ENCODE data around the gene CACNB2. TPM values are rescaled to one million over a fixed set of nuclear protein-coding genes. Genes with fewer than 3 reads are reported as not detected.

CACNB2 gene
- total RNA-seq, 1 experiment from 2014 or later: 3.2 TPM

GRCh38 chr10:18381679-18382078 is 241.5 kb downstream of the CACNB2 start (continued):
- TF ChIP-seq, protein P1, sequence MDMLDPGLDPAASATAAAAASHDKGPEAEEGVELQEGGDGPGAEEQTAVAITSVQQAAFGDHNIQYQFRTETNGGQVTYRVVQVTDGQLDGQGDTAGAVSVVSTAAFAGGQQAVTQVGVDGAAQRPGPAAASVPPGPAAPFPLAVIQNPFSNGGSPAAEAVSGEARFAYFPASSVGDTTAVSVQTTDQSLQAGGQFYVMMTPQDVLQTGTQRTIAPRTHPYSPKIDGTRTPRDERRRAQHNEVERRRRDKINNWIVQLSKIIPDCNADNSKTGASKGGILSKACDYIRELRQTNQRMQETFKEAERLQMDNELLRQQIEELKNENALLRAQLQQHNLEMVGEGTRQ (CRISPR knock-in tag; IDR thresholded peaks at IDR 0.05): no peak
- TF ChIP-seq ZNF138 (CRISPR knock-in tag; conservative IDR thresholded peaks at IDR 0.05) (no peak), FOXK1 (CRISPR knock-in tag; IDR thresholded peaks at IDR 0.05) (no peak), SP1 (CRISPR knock-in tag; conservative IDR thresholded peaks at IDR 0.05) (no peak), TCF7 (CRISPR knock-in tag; IDR thresholded peaks at IDR 0.05; ENCODE audit: low read depth) (no peak), SMAD3 (CRISPR knock-in tag; IDR thresholded peaks at IDR 0.05; ENCODE audit: borderline replicate concordance) (no peak), NFATC4 (CRISPR knock-in tag; IDR thresholded peaks at IDR 0.05) (no peak), CREB1 (CRISPR knock-in tag; IDR thresholded peaks at IDR 0.05) (no peak), ESRRA (CRISPR knock-in tag; IDR thresholded peaks at IDR 0.05; ENCODE audit: borderline replicate concordance) (no peak), NR1H2 (CRISPR knock-in tag; IDR thresholded peaks at IDR 0.05) (no peak), HMGA2 (CRISPR knock-in tag; IDR thresholded peaks at IDR 0.05) (no peak), EMX1 (CRISPR knock-in tag; IDR thresholded peaks at IDR 0.05) (no peak)

DNA sequence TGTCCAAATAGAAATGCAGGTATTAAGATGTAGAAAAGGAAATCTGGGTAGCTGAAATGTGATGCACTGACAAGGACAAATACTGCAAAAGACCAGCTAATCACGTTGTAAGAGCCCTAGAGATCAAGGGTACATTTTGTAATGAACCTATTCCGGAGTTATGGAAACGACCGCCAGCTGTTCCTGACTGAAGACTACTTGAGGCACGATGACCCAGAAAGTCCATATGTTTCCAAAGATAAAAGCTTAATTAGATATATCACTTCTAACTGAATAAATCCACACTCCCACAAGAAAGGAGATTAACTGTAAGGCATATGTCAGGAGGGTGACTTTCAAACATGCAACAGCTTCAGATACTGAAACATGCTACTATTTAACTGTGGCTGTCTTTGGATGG is 257.7 kb downstream of the CACNB2 start:
- no peak for DNase-seq (ENCODE audit: low spot score)
- H3K9me3 Mint-ChIP-seq: no peaks in the 10 kb centered on the region
- POLR2A ChIA-PET: no interaction called here
- no peak for ATAC-seq
- H3K4me3 Mint-ChIP-seq: no peak overlapping the region
- CTCF ChIA-PET: no interaction called here
- H3K27me3 Mint-ChIP-seq (ENCODE audit: low read depth): no peaks in the 10 kb centered on the region; the same call in 1 of the 2 replicates
- H3K27ac Mint-ChIP-seq: no peak overlapping the region
- no peaks in the 10 kb centered on the region for H3K36me3 Mint-ChIP-seq
- H3K4me1 Mint-ChIP-seq: peaks cover 18% of the 10 kb centered on the region
- no peak for TF ChIP-seq TEAD1 (CRISPR knock-in tag; IDR thresholded peaks at IDR 0.05)
- TF ChIP-seq, protein P2, sequence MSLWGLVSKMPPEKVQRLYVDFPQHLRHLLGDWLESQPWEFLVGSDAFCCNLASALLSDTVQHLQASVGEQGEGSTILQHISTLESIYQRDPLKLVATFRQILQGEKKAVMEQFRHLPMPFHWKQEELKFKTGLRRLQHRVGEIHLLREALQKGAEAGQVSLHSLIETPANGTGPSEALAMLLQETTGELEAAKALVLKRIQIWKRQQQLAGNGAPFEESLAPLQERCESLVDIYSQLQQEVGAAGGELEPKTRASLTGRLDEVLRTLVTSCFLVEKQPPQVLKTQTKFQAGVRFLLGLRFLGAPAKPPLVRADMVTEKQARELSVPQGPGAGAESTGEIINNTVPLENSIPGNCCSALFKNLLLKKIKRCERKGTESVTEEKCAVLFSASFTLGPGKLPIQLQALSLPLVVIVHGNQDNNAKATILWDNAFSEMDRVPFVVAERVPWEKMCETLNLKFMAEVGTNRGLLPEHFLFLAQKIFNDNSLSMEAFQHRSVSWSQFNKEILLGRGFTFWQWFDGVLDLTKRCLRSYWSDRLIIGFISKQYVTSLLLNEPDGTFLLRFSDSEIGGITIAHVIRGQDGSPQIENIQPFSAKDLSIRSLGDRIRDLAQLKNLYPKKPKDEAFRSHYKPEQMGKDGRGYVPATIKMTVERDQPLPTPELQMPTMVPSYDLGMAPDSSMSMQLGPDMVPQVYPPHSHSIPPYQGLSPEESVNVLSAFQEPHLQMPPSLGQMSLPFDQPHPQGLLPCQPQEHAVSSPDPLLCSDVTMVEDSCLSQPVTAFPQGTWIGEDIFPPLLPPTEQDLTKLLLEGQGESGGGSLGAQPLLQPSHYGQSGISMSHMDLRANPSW (CRISPR knock-in tag; conservative IDR thresholded peaks at IDR 0.05; ENCODE audit: low read depth): no peak
- TF ChIP-seq, protein P3, sequence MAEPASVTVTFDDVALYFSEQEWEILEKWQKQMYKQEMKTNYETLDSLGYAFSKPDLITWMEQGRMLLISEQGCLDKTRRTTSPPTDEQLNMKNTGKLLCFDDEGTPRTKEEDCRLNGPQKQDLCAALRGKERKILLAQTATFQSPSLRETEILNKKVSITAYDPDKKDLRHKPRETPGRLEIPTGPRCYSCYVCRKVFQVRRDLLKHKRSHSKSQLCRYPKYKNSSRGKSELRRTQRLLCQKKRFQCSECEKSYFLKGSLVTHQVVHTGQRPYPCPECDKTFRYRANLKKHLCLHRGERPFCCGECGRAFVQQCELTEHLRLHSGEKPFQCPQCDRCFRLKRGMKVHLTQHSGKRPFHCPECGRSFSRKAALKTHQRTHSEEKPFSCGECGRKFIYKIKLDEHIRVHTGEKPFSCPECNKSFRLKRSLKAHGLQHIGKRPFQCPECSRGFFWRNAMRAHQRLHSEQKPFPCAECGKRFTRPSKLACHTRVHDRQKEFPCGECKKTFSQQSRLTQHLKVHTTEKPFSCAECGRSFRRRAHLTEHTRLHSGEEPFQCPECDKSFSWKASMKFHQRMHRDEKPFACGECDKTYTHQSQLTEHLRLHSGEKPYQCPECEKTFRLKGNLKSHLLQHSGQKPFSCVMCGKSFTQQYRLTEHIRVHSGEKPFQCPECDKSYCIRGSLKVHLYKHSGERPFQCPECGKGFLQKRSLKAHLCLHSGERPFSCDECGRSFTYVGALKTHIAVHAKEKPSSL (CRISPR knock-in tag; conservative IDR thresholded peaks at IDR 0.05): no peak
- no peak for TF ChIP-seq HMGA2 (CRISPR knock-in tag; IDR thresholded peaks at IDR 0.05)
- no peak for TF ChIP-seq NR3C1 (CRISPR knock-in tag; conservative IDR thresholded peaks at IDR 0.05; ENCODE audit: low read depth)
- TF ChIP-seq, protein P4, sequence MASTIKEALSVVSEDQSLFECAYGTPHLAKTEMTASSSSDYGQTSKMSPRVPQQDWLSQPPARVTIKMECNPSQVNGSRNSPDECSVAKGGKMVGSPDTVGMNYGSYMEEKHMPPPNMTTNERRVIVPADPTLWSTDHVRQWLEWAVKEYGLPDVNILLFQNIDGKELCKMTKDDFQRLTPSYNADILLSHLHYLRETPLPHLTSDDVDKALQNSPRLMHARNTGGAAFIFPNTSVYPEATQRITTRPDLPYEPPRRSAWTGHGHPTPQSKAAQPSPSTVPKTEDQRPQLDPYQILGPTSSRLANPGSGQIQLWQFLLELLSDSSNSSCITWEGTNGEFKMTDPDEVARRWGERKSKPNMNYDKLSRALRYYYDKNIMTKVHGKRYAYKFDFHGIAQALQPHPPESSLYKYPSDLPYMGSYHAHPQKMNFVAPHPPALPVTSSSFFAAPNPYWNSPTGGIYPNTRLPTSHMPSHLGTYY (CRISPR knock-in tag; IDR thresholded peaks at IDR 0.05): no peak
- TF ChIP-seq NFYB (CRISPR knock-in tag; conservative IDR thresholded peaks at IDR 0.05; ENCODE audit: low read depth): no peak
- no peak for TF ChIP-seq ZSCAN18 (CRISPR knock-in tag; IDR thresholded peaks at IDR 0.05)
- TF ChIP-seq, protein P1 (CRISPR knock-in tag; IDR thresholded peaks at IDR 0.05): no peak
- TF ChIP-seq MXD4 (CRISPR knock-in tag; IDR thresholded peaks at IDR 0.05; ENCODE audit: borderline replicate concordance): no peak
- TF ChIP-seq, protein P5, sequence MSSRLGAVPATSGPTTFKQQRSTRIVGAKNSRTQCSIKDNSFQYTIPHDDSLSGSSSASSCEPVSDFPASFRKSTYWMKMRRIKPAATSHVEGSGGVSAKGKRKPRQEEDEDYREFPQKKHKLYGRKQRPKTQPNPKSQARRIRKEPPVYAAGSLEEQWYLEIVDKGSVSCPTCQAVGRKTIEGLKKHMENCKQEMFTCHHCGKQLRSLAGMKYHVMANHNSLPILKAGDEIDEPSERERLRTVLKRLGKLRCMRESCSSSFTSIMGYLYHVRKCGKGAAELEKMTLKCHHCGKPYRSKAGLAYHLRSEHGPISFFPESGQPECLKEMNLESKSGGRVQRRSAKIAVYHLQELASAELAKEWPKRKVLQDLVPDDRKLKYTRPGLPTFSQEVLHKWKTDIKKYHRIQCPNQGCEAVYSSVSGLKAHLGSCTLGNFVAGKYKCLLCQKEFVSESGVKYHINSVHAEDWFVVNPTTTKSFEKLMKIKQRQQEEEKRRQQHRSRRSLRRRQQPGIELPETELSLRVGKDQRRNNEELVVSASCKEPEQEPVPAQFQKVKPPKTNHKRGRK (CRISPR knock-in tag; IDR thresholded peaks at IDR 0.05; ENCODE audit: borderline replicate concordance): no peak
- no peak for TF ChIP-seq ZNF232 (CRISPR knock-in tag; IDR thresholded peaks at IDR 0.05)
- no peak for TF ChIP-seq NR1H2 (CRISPR knock-in tag; IDR thresholded peaks at IDR 0.05)
- TF ChIP-seq ESRRA (CRISPR knock-in tag; IDR thresholded peaks at IDR 0.05; ENCODE audit: borderline replicate concordance): no peak
- TF ChIP-seq, protein P6, sequence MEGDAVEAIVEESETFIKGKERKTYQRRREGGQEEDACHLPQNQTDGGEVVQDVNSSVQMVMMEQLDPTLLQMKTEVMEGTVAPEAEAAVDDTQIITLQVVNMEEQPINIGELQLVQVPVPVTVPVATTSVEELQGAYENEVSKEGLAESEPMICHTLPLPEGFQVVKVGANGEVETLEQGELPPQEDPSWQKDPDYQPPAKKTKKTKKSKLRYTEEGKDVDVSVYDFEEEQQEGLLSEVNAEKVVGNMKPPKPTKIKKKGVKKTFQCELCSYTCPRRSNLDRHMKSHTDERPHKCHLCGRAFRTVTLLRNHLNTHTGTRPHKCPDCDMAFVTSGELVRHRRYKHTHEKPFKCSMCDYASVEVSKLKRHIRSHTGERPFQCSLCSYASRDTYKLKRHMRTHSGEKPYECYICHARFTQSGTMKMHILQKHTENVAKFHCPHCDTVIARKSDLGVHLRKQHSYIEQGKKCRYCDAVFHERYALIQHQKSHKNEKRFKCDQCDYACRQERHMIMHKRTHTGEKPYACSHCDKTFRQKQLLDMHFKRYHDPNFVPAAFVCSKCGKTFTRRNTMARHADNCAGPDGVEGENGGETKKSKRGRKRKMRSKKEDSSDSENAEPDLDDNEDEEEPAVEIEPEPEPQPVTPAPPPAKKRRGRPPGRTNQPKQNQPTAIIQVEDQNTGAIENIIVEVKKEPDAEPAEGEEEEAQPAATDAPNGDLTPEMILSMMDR (IDR thresholded peaks at IDR 0.05): no peak
